GM19324 (cell line): Measurements from ENCODE around the gene SCO1.

Experiments used
- ATAC-seq: cut with Tn5 transposase; IDR thresholded peaks from one replicate; pipeline ENCODE4 v1.9.1; 2021; ENCODE audit warnings: mild to moderate bottlenecking, moderate library complexity; ENCODE audit not compliant: unreplicated experiment, low FRiP score

The SCO1 gene

DNA sequence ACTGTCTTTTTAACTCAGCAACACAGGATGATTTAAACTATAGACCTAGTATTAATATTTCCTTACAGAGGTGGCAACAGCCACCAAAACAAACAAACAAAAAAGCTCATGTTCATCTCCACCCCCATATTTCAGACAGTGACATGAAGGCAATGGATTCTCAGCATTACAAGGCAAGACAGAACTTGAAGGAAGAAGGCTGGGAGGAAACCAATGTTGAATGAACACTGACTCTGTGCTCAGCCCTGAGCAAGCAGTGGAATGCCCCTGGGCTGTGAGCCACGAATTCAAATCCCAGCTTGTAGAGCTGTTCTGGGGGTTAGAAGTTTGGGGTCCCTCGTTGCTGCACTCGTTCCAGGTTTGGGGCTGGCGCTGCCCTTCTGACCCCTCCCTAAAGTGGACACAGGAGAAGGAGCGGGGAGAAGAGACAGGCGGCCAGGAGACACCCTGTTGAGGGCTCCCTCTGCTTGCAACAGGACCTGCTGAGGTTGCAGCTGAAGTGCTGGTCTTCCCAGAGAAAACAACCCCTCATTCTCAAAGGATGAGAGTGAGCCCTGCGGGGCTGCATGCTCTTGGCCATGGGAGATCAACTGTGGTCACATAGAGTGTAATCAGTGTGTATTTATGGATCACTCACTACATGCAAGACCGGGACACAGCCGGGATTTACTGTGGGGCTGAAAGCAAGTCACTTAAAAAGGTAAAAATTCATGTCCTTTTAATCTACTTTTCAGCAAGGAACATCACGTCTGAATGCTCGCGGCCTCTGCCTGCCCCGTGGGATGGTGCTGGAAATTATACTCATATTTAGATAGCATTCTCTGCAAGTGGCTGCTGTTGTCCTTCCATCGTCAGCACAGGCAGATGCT lies 74.5 kb downstream of the SCO1 start:
- ATAC-seq: no peak
